SKM-1 treated with dmso at 0.1 percent for 144 hours (cell line): ENCODE measurements around the gene IFRD1.
A peak's percentile ranks its signal among the peaks of the same experiment; 100 is the strongest.

Experiments used
- DNase-seq: peaks from one replicate; lab custom pipeline; 2025; ENCODE audit not compliant: unreplicated experiment; lab: John Stamatoyannopoulos, UW

Gene IFRD1

DNA sequence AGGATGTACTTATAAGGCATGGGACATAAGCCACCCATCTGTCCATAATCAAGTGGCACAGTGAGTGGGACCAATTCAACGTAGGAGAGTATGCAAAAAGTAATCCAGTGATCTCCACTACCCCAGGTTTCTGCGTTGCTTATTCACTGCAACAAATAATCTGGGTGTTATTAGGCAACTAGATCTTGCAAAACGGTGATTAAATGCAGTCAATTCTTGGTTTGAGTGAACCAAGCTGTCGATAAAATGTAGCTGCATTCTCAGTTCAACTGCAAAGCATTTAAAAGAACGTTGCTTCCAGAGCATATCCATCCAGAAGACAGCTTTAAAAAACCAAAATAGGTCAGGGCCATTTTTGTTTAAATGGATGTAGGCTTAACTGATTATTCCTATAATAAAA lies 35.5 kb downstream of the IFRD1 start:
- DNase-seq: no peak

DNA sequence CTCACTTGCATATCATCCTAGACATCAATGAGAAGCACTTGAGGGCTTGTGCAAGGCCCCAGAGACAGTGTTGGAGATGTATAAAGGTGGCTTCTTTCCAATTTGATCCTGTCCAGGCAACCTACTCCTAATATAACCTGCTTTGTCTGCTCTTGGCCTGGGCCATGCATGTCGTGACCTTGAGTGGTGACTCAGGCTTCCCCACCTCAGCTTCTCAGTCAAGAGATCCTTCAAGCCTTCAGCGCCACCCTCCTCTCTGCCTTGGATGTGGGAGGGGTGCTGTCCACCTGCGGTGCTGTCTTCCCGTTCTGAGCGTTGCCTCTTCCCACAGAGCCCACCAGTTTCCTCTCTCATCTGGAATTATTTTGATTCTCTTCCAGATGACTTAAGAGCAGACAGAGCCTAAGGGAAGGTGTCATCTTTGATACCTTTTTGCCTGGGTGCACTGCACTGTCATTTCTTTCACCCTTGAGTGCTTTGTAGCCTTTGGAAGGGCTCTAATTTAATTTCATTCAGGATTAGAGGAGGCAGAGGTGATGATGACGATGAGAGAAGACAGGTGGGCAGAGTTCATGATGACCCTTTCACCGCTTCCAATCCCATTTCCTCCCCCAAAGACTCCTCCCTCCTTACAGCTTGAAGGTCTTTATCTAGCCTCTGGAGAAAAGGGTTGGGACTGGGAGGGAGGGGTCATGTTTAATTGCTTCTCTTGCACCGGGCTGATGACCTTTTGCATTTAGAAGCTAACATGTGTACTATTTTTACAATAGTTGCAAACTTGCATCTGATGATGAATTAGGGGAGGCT lies 37.4 kb downstream of the IFRD1 start:
- DNase-seq: no peak

DNA sequence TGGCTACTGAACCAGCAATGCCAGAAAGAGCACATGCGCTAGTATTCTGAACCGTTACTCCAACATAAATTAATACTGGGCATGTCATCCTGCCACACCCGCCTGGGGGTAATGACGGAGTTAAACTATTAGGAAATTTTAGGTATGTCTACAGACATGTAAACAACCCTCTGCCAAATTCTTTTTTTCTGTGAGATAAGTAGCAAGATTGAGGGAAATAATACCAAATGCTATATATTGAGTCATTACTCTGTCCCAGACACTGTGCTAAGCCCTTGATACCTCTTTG lies 37.9 kb downstream of the IFRD1 start:
- DNase-seq: no peak

DNA sequence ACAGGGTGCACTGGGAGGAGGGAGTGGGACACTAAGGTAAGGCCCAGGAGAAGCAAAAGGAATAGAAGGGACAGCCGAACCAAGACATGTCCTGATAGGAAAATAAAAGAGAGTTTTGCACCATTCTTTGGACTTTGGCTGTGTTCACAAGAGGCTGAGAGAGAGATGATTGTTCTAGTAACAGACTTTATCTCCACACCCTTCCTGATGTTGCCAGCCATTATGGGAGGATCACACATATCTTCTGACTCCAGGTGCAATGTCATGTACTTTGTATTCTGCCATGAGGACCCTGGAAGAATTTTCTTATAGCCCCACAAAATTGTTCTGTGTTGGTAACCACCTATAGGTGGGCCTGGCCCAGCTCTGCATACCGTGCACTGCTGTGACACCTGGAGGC lies 41.9 kb downstream of the IFRD1 start:
- DNase-seq: no peak

DNA sequence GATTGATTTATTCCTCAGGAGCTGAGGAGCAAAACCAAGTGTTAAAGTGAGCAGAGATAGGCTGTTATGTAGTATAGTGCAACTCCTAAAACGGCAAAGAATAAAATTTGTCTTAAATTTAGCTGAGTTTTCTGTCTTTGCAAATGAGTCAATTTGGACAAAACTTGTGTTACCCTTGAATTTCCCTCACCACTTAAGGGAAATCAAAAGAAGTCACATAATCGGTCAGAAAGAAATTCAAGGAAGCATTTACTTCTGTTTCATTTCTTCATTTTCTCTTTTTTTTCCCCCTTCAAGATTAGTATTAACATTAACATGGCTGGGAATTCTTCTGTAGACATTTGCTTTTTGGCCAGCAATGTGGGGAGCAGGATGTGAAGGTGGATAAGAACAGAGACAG lies 44.4 kb downstream of the IFRD1 start:
- no peak for DNase-seq

DNA sequence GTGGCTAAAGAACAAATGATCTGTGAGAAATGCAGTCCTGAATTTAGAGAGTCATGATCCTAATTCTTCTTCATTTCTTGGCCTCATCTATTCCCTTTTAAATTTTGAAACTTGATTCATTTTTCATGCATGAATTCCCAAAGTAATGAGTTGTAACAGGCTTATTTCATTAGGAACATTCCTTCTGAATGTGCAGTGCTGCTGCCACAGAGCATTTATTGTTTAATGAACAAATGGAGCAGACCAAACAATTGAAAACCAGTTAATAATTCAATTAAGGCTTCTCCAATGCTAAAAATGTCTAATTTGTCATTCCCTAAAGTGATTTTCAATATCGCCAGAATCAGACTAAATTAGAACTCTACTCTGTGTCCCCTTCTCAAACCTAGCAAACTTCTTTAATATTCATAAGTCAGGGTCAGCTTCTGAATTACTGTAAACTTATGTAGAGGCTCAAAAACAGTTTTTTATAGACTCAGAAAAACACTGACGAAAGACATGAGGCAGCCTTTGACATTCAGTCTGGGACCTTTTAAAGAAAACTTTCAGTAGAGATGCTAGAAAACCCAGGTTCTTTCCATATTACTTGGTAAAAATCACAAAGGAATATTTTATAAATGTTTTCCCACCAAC lies 45.0 kb downstream of the IFRD1 start:
- no peak for DNase-seq

DNA sequence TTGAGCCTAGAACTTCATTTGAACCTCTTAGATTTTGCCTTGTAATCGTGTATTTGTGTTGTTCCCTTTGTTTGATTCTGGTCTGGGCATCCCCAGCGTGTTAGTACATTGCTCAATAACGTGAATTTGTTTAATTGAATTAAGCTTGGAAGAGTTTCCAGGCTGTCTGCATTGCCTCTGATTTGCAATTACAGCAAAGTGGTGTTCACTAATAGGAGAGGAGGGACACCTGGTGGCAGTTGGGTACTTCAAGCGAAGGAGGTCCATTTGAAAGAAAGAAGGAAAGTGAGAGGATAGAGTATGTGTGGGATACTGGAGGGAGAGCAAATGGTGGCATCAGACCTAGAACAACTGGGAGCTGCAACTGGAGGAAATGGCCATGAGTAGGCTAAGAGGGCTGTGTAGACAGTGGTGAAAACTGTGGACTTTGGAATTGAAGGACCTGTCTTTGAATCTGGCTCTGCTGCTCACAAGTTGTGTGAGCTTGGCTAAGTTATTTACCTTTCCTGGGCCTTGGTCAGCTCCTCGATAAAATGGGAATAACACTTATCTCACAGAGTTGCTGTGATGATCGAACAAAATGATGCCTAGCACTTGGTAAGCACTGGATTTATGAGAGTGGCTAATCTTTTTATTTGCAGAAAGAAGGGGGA lies 45.7 kb downstream of the IFRD1 start:
- DNase-seq: peak; percentile 23

DNA sequence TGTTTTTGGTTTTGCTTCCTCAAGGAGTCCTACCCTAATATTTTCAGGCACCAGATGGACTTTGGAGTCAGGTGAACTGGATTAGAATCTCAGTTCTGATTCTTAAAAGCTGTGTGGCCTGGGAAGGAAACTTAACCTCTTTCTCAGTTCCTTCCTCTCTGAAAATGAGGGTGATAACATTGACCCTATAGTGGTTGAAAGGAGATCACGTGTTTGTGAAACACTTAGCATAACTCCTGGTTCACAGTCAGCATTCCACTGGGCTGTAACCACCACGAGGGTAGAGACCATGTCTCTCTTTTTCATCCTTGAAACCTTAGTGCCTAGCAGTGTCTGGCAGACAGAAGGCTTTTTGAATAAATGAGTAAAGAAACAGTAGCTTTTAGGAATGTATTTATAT lies 47.2 kb downstream of the IFRD1 start:
- DNase-seq: no peak

DNA sequence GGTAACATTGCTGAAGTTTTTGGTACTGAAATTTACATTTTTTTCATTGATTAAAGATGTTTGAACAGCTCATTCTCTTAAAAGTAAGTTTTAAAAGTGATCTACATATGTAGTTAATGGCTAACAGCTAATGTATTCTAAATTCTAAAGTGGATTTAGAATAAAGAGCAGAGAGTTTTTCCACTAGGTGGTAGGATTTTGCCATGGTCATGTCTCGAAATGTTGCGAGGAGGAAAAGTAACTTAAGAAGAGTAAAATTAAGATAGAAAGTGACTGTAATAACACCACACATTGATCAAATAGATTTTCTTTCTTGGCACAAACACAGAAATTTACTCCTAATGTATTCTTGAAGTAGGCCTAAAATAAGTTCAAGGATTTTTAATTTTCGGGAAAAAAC lies 50.4 kb downstream of the IFRD1 start:
- DNase-seq: no peak

DNA sequence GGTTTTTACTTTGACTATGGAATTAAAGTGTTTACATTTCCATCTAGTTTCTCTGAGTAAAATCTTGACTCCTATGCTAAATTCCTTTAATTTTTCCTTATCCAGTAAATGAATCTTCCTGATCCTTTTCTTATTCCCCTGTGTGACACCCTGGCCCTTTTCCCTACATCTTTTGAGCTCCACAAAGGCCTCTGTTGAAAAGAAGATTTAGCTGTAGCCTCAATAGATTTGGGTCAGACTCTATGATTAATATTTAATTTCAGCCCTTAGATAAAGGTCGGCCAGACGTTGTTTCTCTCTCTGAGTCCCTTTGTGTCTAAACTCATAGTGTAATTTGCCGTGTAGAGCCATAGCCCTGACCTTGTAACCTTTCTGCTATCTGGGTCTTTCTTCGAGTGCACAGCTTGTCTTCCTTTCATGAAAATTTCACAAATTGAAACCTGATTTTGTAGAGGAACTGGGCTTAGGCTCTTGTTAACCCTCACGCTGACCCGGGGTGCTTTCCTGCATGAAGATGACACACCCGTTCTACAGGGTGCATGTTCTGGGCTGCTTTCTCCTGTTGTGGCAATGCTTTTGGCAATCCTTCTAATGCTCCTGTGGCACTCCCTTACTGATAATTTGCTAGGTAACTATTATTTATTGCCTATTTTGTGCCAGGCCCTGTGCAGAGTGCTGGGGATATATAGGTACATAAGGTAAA lies 51.7 kb downstream of the IFRD1 start:
- no peak for DNase-seq

DNA sequence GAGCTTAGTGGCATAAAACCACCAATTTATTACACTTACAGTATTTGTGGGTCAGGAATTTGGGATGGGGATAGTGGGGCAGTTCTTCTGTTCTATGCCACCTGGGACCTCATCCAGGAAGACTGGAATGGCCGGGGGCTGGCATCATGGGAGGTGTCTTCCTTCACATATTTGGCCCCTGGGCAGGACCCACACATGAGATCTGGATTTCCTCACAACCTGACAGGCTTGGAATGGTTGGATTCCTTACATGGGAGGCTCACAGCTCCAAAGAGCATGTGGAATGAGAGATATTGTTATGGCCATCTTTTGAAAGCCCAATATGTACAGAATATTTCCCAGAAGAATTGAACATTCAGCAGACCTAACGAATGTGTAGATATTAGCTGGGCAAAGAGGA lies 52.4 kb downstream of the IFRD1 start:
- no peak for DNase-seq

DNA sequence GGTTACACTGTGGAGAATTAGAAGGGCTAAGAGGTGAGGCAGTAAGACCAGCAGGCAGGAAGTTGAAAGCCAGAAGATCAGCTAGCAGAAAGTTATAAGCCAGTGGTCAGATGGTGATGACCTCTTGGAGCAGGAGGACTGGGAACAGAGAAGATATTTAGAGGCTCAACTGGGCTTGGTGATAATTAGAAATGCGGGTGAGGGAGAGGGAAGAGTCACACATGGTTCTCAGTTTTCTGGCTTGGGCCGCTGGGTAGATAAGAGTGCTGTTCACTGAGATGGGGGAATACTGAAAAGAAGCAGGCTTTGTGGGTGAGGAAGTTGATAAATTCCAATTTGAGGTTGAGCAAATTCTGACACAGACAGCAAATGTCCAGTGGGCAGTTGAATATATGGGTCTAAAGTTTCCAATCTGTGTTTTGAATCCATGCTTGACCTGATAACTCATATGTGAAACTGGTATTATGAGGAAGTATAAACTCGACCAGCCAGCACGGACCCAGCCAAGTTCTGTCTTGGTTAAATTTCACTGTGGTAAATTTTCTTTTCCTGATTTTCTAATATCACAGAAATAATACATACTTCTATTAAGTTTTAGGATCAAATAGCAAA lies 53.2 kb downstream of the IFRD1 start:
- DNase-seq: no peak

DNA sequence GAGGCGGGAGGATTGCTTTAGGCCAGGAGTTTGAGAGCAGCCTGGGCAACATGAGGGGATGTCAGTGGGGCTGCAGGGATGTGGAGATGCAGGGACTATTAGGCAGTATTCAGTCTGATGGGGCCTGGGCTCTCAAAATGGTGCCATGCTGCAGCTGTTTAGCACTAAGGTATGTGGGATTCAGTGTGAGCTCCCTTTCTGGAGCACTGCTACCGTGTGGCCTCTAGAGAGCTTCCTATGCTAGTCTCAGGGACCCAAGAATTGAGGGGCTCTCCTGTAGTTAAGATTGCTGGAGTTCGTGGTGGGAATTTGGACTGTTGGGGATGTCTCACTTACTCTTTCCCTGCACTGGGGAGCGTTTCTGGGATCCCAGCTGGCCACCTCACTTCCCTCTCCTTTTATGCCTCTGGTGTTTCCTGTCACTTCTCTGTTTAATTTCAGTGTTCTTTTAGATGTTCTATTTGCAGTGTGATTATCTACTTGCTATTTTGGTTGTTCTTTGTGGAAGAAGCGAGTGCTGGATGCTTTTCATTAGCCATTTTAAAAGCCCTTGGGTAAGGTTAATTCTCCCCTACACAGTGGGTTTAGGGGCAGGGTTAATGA lies 53.9 kb downstream of the IFRD1 start:
- DNase-seq: no peak

DNA sequence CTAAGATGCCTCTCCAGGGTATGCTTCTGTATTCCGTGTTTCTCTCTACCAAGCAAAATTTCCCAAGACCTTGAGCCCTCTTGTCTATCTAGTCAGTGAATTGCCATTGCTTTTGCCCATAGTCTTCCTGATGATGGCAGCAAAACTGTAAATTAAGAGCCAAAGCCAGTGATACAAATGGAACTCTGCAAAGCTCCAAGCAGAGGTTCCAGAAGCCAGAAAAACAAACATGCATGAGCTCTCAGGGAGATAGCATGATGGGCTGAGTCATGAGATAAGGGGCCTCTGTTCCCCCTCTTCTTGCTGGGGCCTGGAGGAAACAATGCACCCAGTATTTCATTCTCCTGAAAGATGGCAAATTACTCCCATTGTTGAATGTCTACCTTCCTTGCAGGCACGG lies 55.2 kb downstream of the IFRD1 start:
- no peak for DNase-seq

DNA sequence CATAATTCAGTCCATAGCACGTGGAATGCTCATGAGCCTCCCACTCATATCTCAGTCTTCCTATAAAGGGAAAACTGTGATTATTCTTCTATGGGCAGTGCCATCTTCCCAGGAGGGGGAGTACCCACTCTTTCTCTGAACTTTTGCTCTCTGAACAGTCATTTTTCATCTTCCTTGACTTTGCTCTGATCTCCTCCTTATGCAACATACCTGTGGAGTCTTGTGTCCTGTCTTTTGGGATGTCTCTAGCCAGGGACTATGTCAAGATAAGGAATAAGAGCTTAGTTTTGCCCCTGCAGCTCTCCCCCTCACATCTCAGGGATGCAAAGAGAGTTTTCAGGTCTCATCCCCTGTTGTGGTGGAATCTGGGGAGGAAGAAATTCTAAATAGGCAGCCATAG lies 58.1 kb downstream of the IFRD1 start:
- DNase-seq: no peak

DNA sequence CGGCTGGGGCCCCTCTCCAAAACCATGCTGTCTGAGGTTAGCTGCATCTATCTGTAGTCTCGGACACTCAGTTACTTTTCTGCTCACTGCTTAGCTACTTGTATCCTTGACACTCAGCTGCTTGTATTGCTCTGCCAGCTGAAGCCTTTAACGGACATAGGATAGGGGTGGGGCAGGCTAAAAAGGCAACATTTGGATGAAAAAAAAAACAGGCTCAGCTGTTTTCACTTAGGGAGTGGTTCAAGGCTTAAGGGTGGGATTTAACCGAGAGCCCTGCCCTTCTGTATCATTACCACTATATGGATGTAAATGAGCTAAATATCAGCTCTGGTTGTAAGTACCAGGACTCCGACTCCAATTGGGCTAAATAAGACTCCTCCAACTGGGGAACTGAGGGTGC lies 59.1 kb downstream of the IFRD1 start:
- DNase-seq: no peak

DNA sequence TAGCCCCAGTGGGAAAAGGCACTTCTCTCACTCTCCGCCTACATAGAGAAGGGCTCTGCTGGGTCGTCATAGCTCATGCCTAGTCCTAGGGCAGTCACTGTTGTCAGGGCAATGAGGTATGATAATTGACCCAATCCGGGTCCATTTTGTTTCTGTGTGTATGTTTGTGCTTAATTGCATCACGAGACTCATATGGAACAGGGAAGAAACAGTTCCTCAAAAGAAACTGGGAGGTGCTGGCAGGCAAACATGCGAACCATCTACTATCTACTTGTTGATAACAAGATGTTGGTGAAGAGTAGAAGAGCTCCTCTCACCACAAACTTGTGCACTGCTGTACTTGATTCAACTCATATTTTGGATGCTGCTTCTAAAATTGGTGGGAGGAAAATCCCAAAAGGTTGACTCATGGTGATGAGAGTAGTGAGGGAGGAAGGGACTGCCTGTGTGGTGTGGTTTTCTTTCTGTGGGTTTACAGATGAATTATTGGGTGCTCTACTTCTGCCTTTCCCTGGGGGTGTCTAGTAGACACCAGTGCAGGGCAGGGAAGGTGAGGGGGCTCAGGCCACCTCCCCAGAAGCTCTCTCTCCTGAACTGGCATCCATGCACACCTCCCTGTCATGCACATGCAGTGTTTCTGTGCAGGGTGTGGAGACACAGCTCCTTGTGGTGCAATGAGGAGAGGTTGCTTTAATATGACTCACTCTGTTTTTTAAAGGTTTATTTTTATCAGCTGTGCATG lies 59.9 kb downstream of the IFRD1 start:
- peak; percentile 56 for DNase-seq

DNA sequence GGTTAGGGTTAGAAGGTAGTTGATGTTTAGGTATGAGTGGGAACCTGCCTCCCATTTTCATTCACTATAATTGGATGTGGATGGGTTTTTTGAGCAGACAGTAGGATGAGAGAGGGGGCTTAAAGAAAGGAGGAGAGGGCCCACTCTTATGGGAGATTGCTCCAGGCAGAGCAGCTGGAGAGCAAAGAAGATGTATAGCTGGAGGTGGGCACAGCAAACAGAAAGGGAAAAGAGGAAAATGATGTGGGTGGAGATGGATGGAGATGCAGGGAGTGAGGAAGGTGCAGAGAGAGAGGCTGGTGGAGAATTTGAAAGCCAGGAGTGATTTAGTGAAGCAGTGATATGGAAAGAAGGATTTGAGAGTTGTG lies 60.5 kb downstream of the IFRD1 start:
- DNase-seq: no peak

DNA sequence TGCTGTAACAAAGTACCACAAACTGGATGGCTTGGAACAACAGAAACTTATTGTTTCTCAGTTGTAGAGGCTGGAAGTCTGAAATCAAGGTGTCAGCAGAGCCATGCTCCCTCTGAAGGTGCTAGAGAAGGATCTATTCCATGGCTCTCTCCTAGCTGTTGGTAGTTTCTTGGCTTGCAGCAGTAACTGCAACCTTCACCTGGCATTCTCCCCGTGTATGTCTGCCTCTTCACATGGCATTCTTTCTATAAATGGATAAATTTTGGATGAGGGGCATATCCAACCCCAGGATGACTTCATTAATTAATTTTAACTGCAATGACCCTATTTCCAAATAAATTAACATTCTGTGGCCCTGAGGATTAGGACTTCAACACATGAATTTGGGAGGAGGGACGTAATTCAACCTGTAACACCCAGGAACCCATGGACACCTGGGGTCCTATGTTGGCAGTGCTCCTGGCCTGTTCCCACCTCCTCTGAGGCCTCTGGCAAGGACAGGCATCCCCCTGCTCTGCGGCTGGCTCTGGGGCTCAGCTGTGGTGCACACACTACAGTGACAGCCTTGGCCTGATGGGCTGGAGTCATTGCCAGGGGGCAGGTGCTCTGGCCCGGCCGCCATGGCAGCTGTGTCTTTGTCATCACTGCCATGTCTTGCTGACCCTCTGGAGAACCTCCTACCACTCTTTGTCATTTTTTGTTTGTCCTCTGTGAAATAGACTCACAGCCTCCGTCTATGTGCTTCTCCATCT lies 61.4 kb downstream of the IFRD1 start:
- DNase-seq: no peak
